Kidney (tissue), 14 donors: ENCODE results near the gene NR5A1. TPM values are rescaled to one million over a fixed set of nuclear protein-coding genes. Genes with fewer than 3 reads are reported as not detected.

Experiments used
- DNase-seq, 5 donors: peaks; one replicate each; pipeline ENCODE4 v3.0.0-alpha.2; 2013 to 2020
- FAIRE-seq: peaks from 2 replicates; lab custom pipeline; 2012; peaks lifted over from hg19 to GRCh38; lab: Jason Lieb, UNC
- H3K27ac ChIP-seq, 2 donors: one replicate each; pipeline ENCODE4 v1.7.0; 2013; ENCODE audit warnings: low read depth in 2 of 2, low read length in 2 of 2, inconsistent platforms in 1 of 2
- H3K27me3 ChIP-seq: one replicate; pipeline ENCODE4 v1.7.1; 2013; ENCODE audit warnings: low read length, inconsistent platforms; ENCODE audit not compliant: control insufficient read depth, insufficient read depth
- H3K36me3 ChIP-seq, 3 donors: one replicate each; pipeline versions ENCODE4 v1.7.0 to v1.7.1; 2013; ENCODE audit warnings: low read length in 3 of 3, control low read depth in 1 of 3, inconsistent platforms in 1 of 3; ENCODE audit not compliant: insufficient read depth in 3 of 3, control insufficient read depth in 2 of 3
- H3K4me1 ChIP-seq, 3 donors: one replicate each; pipeline versions ENCODE4 v1.7.0 to v1.7.1; 2013; ENCODE audit warnings: low read length in 3 of 3, inconsistent platforms in 1 of 3, low read depth in 1 of 3; ENCODE audit not compliant: control insufficient read depth in 2 of 3, insufficient read depth in 2 of 3
- H3K4me3 ChIP-seq, 3 donors: one replicate each; pipeline versions ENCODE4 v1.7.0 to v1.8.1; 2013; ENCODE audit warnings: low read length in 3 of 3, control low read depth in 1 of 3, inconsistent platforms in 1 of 3
- H3K9ac ChIP-seq, 3 donors: one replicate each; pipeline versions ENCODE4 v1.7.0 to v1.7.1; 2013; ENCODE audit warnings: low read length in 3 of 3, control low read depth in 1 of 3, inconsistent platforms in 1 of 3
- H3K9me3 ChIP-seq, 3 donors: one replicate each; pipeline versions ENCODE4 v1.7.0 to v1.7.1; 2013; ENCODE audit warnings: low read length in 3 of 3, control low read depth in 1 of 3, inconsistent platforms in 1 of 3; ENCODE audit not compliant: control insufficient read depth in 2 of 3, insufficient read depth in 1 of 3
- intact Hi-C: fragments of 100-400 bp; cut with DNase I; formaldehyde crosslinking; loops from one replicate; pipeline ENCODE4 v1.11.1; 2022
- polyA plus RNA-seq: library from polyadenylated mRNA; stranded (reverse); fragments of 350-450 nt; fragmentation: Illumina TruSeq; extraction: RNeasy Lipid Tissue Mini Kit (QIAGEN cat#74804); gene quantifications from one replicate; pipeline ENCODE4 v1.2.3, GENCODE V29; 2014; ENCODE audit warnings: low read depth, low replicate concordance; ENCODE audit not compliant: insufficient read depth
- total RNA-seq: library from RNA; stranded (reverse); fragmentation: NEBNext Ultra II Directional; extraction: Animal tissue kit (Norgen Biotek cat#: 25700); gene quantifications from one replicate; pipeline ENCODE4 v1.2.1, GENCODE V29; 2021
- TF ChIP-seq, protein P1 (sequence below): IDR thresholded peaks from 3 replicates; pipeline ENCODE4 v1.5.1; 2012; ENCODE audit warnings: mild to moderate bottlenecking, moderate library complexity, borderline replicate concordance; ENCODE audit not compliant: insufficient read depth; ENCODE audit errors: extremely low read depth
- donor health status: control.
- donor health status: control.
- donor health status: control.
- donor health status: control.
- donor health status: control.
- donor health status: DM: yes; HTN: yes; CAD: no.
- donor health status: Normal renal cell carcinoma (clear cell type).

NR5A1 gene
- total and polyA plus RNA-seq, 2 donors from 2014 or later = not detected

DNA sequence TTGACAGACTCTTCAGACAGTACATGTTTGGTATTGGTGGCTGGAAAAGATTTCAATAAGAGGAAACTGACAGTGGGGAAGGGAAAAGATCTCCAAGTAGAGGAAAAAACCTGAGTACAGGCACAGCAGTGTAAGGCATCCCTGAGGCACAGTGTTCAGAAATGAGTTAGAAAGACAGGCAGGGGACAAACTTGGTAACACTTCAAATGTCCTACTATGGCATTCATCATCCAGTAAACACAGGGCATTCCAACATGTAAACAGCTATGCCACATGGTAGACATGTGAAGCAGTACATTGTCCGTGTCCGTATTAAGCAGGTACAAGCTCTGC lies 45.0 kb upstream of the NR5A1 start:
- Histone ChIP-seq H3K4me3 (no peak overlapping the region), H3K4me1 (peaks cover 0 to 7% (median 5%) of the 10 kb centered on the region in 3 donors), H3K27ac (no peak overlapping the region), H3K9ac (no peak overlapping the region), H3K27me3 (no peaks in the 10 kb centered on the region), H3K36me3 (no peaks in the 10 kb centered on the region), H3K9me3 (no peaks in the 10 kb centered on the region)
- intact Hi-C loops = no loop called here
- DNase-seq (no peak), FAIRE-seq (no peak)
- TF ChIP-seq, protein P1, sequence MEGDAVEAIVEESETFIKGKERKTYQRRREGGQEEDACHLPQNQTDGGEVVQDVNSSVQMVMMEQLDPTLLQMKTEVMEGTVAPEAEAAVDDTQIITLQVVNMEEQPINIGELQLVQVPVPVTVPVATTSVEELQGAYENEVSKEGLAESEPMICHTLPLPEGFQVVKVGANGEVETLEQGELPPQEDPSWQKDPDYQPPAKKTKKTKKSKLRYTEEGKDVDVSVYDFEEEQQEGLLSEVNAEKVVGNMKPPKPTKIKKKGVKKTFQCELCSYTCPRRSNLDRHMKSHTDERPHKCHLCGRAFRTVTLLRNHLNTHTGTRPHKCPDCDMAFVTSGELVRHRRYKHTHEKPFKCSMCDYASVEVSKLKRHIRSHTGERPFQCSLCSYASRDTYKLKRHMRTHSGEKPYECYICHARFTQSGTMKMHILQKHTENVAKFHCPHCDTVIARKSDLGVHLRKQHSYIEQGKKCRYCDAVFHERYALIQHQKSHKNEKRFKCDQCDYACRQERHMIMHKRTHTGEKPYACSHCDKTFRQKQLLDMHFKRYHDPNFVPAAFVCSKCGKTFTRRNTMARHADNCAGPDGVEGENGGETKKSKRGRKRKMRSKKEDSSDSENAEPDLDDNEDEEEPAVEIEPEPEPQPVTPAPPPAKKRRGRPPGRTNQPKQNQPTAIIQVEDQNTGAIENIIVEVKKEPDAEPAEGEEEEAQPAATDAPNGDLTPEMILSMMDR = no peak

DNA sequence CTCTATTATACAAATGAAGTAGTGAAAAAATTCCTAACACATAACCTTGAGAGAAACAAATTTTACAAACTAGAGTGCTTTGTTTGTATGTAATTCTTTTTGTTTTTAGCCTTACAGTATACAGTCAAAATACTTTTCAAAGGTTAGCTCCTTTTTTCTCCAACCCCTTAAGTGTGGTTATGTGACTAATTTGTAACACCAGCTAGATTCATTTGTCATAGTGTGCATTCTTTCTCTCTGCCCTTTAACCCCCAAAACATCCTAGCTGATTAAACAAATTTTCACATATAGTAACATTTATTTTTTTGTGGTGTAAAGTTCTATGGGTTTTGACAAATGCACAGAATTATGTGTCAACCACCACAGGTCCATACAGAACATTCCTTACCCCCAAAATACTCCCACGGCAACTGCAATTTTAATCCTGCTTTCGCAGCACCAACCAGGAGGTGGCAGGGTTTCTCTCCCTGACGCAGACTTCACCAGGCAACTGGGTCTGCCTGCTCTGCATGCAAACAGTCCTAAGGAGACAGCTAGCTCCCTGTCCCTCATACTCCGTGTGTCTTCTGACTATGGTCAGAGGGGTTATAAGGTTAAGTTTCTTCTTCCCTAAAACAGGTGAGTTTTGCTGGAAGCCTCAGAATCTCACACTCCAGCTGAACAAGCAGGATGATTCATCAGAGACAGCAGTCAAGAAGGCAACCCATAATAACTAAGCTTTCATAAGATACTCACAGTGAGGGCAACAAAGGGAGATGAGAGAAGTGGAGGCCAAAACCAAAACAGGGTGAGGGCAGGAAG lies 44.5 kb upstream of the NR5A1 start:
- DNase-seq (peak in 4 of 5 donors; percentile 54 to 74 (median 59)), FAIRE-seq (no peak)
- Histone ChIP-seq H3K4me1 (peaks cover 0 to 7% (median 5%) of the 10 kb centered on the region in 3 donors), H3K27ac (no peak overlapping the region), H3K9me3 (no peaks in the 10 kb centered on the region), H3K9ac (no peak overlapping the region), H3K4me3 (no peak overlapping the region), H3K36me3 (no peaks in the 10 kb centered on the region), H3K27me3 (no peaks in the 10 kb centered on the region)
- TF ChIP-seq, protein P1 = peak; percentile 35
- intact Hi-C loops = no loop called here

DNA sequence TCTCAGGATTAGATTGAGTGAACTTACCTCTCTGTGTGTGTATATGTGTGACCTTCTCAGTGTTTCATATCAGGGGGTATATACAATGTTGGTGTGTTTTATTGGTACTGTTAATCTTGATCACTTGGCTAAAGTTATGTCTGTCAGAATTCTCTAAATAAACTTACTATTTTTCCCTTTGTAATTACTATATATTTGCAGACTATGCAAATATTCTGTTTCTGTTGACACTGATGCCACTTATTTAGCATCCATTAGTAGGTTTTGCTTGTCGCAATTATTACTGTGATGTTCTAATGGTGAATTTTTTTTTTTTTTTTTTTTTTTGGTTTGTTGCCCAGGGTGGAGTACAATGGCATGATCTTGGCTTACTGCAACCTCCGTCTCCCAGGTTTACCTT lies 42.9 kb upstream of the NR5A1 start:
- Histone ChIP-seq H3K4me3 (no peak overlapping the region), H3K4me1 (peaks cover 0 to 7% (median 5%) of the 10 kb centered on the region in 3 donors), H3K9ac (no peak overlapping the region), H3K36me3 (no peaks in the 10 kb centered on the region), H3K27ac (no peak overlapping the region), H3K9me3 (no peaks in the 10 kb centered on the region), H3K27me3 (no peaks in the 10 kb centered on the region)
- DNase-seq (no peak), FAIRE-seq (no peak)
- intact Hi-C loops = no loop called here
- TF ChIP-seq, protein P1 = no peak
